CD4-positive, alpha-beta T cell treated with Interleukin-4 for 1 hour (primary cell): ENCODE measurements around the gene ZC3HAV1.
A peak's percentile ranks its signal among the peaks of the same experiment; 100 is the strongest.
"Not testable (repeated sequence)": the region's sequence is repeated elsewhere in the genome, so short reads cannot be mapped to it uniquely, and the experiment has no call there.

Experiments used
- DNase-seq, 2 donors: peaks; one replicate each; pipeline ENCODE4 v3.0.0-alpha.2; 2020 to 2022

ZC3HAV1 gene

DNA sequence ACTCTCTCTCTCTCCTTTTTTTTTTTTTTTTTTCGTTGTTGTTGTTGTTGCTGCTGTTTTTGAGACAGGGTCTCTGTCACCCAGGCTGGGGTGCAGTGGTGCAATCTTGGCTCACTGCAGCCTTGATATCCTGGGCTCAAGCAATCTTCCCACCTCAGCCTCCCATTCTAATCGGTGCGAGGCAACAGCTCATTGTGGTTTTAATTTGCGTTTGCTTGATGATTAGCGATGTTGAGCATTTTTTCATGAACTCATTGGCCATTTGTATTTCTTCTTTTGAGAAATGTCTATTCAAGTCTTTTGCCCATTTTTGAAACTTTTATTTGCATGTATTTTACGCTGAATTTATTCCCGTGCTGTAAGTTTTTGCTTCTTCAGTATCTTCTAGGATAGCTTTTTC is 60.4 kb downstream of the ZC3HAV1 start:
- DNase-seq, result no peak

DNA sequence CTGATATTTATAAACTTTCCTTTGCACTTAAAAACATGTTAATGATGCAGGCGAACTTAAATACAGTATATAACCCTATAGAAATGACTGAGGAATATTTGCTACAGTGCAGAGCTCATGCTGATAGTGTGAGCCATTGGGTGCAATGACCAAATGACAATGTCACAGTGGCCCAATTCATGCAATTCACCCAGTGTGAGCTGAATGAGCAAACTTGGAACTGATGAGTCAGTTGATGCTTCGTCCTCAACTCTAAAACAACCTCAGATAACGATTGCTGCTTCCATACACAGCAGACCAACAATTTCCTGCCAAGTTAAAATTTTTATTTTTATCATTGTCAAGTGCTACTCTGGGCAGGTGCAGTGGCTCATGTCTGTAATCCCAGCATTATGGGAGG is 61.5 kb downstream of the ZC3HAV1 start:
- DNase-seq, result no peak

DNA sequence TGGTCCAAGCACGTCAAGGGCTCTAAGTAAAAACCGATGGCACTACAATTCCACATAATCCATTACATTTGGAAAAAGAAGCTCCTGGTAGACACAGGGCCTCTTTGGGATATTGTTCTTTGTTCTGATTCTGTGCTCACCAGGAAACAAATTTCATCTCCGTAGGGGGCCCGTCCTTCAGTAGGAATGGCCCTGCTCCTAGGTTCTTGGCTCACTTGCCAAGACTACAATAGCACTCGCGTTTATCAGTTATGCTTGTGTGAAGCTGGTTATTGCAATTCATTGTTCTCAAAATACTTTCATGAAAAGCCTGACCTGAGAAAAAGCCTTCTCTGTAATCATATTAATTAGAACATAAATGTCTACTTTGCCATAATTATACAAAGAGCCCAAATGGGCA is 63.4 kb downstream of the ZC3HAV1 start:
- DNase-seq, result no peak

DNA sequence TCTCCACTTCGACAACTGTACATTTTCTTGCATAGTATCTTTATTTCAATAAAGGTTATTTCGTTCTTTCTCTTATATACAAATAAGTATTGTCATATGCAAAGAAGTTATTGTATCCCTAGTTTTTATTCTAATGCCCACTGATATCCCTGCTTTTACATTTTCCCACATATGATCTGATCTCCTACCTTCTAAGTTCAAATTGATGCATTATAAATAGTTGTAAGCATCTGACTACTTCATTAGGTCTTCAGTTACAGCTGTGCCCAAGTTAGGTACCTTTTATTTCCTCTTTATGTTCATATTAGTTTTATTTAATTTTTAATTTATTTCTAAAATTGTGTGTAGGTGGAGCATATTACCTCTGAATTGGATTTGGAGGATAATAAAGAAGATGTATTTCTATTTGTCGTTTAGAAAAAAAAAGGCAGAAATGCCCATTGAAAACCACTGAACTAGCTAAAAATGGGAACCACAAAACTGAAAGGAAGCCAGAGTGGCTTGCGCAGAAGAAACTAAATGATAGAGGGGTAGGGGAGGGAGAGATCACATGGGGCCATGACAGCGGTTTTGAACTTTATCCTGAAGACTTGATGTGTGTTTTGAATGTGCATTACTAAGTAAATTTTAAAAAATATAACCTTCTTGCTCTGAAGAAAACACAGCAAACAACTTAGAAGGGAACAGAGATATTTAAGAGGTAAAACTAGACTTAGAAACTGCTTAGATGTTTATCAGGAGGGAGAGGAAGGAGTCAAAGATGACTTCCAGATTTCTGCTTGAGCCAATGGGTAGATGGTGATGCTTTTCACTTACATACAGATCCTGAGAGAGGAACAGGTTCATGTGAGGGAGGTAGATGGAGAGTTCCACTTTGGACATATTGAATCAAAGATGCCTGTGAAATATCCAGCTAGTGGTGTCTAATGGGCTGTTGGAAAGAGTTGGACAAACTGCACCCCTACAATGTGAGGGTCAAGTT is 64.4 kb downstream of the ZC3HAV1 start:
- peak in 1 of 2 donors; percentile 43 for DNase-seq

DNA sequence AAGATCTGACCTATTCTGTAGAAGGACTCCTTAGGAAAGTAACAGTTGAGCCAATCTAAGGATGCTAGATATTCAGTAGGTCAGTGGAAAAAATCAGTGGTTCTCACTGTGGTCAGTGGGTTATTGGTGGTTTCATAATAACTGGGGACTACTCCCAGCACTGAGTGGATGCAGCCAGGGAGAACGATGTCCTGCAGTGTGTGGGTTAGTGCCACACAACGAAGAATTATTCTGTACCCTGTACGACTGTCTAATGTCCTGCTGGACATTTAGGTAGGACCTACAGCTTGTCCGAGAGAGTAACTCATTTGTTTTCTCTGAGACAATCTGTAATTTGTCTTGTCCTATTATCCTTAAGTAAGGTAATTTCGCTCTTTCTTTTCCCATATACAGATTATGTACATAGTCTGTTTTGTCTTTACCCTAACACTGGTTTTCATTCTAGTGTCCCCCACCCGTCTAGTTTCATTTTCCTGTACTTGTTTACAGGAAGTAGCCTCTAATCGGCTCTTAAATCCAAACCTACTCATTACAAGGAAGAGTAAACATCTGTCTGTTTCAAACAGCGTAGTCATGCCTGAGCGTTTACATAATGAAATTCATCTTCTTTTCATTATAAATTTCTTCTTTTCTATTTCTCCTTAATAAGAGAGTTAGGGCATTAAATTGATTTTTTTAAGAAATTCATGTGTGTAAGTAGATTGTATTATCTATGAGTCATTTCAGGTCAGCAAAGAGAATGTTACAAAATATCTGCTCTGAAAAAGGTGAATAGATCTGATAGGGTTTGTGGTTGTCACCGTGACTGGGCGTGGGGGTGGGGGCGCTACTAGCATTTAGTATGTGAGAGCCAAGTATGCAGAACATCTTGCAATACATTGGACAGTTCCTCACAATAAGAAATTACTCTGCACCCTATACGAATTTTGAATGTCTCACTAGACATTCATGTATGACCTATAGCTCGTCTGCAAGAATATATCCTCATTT is 65.4 kb downstream of the ZC3HAV1 start:
- DNase-seq, result peak; percentile 63 to 72

DNA sequence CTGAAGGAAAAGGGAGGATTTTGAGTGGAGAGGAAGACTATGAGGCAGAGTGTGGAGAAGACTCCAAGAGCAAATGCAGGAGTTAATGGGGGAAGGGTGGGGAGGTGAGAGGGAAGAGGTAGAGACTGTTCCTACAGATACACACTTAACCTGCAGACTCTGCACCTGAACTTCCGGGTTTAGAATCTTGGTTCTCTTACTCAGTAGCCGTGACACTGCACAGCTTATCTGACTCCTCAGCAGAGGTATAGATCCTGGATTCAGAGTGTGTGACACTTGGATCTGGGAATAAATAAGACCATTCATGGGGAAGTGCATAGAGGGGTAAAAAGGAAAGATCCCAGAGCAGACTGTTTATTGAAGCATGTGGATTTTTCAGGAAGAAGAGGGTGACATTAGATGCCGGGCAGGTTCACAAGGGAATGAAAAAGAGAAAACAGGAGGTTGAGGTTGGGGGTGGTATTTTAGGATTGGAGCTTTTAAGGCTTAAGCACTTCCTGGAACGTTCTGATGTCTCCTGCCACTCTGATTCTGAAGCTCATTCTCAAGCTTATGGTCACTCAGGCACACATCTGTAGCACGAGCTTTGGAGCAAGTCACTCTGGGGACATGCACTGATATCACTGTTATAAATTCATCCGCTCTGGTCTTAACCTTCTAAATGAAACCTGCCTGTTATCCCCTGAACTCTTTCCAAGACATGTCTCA is 68.0 kb downstream of the ZC3HAV1 start:
- no peak for DNase-seq

DNA sequence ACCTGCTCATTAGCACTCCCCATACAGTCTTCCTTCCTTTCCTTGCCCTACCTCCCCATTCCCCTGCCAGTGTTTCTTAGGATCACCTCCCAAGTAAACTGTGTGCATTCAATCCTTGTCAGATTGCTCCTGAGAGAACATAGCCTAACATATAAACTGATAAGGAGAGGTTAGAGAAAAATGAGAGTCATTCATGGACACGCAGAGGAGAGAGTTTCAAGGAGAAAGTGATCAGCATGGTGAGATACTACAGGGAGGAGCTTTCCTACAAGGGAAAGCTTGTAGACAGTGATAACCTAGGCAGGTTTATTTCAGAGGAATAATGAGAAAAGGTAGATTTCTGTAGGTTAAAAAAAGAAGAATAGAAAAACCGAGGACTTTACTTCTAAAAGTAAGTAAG is 70.8 kb downstream of the ZC3HAV1 start:
- no peak for DNase-seq

DNA sequence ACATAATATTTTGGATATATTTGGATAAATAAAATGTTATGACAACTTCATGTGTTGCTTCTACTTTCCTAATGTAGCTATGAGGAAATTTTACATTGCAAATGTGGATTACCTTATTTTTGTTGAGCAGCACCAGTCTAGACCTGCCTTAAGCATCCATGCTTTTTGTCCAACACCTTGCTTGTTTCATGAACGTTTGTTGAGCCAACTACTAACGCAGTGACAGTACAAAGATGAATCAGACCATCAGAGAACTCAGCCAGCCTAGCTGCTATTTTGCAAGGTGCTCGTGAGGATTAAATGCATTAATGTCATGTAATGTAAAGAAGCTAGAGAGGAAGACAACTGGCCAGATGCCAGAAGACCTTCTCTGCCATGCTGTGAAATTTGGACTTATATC is 72.6 kb downstream of the ZC3HAV1 start:
- DNase-seq, result no peak

DNA sequence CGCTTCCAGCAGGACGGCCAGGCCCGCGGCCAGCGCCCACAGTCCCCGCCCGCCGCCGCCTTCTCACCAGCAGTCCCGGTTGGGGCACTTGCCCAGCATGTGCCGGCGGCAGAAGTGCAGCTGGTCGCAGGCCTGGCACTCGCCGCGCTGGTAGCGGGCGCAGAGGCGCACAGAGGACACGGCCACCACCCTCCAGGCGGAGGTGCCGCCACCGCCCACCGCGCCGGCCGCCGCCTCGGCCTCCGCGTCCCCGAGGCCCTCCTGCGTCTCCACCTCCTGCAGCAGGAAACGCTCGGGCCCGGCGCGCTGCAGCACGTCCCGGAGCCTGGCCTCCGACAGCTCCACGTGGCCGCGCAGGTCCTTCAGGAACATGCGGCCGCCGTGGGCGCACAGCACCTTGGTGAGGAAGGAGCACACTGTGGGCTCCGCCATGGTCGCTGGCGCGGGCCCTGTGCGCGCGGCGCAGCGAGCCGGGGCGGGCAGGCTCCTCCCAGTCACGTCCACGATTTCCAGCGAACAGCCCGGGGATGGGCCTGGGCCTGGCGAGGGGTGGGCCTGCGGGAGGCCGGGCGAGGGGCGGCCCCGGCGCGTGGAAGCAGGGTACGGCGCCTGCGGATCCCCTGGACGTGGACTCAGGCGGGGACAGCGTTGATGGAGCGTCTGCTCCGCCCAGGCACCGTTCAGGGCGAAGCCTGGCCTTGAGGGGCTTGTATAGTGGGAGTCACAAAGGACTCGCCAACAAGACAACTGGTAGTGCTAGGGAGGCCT is 73.8 kb downstream of the ZC3HAV1 start, which contains the start of gene ZC3HAV1L:
TSS of gene ZC3HAV1L (minus strand) at position 457 of the 768 bp plus-strand sequence. CDS start at position 432, 25 bp downstream.
- DNase-seq, result peak; percentile 22 to 42

DNA sequence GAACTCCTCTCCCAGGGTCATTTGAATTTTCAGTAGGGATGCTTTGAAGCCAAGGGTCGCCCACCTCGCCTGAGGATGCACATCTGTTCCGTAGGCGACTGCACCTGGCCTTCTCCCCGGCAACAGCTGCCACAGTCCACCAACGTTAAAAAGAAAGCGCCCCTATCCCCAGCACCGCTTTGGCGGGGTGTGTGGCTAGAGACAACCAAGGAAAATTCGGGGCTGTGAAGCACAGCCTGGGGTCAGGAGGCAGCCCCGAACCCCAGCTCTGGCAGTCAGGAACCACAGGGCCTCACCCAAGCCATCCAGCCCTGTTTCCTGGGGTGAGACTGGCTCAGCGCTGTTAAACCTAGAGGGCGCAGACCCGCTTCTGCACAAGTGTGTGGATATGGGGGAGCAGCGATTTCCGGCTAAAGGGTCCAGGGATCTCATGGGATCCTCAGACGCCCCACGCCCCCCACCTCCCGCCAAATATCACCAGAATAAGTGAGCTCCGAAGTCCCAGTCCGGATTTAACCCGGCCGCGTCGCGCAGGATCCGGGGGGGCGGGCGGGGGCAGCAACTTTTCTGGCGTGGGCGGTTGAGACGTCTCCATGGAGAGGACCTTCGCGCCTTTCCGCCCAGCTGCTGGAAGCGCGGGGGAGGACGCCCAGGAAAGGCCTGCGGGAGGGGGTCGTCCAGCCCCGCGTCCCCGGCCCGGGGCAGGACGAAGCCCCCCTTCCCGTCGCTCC is 74.5 kb downstream of the ZC3HAV1 start:
- DNase-seq, result no peak

DNA sequence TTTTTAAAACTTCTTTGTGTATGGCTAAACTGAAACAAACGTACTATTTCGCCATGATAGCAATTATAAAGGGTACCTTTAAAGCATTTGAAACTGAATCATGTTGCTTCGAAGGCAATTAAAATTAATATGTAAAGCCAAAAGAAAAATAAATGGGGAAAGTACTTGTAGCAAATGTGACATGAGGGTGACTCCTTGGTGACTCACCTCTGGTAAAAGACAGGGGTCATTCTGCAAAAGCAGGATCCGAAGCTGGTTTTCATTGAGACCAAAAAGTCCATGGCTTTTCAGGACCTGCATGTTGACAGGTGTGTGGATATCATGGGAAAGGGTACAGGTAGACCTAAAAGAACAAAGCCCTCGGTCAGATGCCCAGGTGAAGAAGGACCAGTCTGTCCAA is 75.2 kb downstream of the ZC3HAV1 start:
- DNase-seq, result no peak

DNA sequence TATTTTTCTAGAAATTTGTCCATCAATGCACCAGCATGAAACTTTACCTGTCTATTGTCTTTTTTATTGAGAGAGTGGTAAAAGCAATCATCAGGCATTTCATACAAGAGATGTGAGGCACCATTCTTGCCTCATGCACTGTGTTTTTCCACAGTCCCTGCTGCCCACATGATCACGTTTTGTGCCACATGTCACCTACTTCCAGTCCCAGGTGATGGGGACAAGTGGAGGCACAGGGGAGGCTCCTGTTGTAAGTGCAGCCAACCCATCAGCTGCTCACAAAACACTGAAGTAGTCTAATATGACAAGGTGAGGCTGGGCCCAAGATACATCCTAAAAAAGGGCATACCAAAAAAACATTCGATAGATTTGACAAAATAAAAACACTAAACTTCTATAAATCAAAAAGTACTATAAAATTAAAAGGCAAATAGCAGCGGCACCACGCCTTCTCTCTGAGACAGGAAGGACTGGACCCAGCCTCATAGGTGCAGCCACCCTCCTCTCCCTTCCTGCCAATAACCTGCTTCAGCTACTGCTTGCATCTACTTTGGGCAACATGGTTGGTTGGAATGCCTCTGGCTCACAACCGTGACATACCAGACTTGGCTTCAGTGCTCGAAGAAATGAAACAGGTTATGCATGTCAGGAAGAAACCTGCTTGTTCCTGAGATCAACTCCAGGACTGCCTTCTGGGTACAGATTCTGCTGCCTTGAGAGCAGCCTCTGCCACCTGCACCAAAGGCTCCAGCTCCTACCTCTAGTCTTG is 76.0 kb downstream of the ZC3HAV1 start:
- no peak for DNase-seq

DNA sequence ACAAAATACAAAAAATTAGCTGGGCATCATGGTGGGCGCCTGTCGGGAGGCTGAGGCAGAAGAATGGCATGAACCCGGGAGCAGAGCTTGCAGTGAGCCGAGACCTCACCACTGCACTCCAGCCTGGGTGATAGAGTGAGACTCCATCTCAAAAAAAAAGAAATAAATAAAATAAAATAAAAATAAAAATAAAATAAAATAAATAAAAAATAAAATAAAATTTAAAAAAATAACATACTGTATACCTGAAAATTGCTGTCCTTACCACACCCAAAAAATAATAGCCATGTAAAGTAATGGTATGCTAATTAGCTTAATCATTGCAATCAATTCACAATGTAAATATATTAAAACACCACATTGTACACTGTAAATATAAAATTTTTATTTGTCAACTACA is 77.0 kb downstream of the ZC3HAV1 start:
- no peak for DNase-seq

DNA sequence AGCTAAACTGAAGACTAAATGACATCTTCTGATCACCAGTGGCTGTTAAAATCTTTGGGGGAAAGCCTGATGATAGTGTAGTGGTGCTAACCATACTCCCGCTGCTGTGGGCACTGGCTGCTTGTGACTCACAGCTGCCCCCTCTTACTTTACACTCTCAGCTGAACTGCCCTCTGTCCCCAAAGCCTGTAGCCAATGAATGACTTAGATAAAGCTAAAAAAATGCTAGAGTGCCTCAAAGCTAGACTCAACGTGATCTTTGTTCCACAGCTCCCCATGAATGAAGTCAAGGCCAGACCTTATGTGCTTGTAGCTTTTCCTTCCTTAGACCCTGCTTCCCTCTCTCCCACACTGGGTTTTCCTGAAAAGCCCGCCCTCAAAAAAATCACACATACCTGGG is 80.2 kb downstream of the ZC3HAV1 start:
- DNase-seq, result no peak

DNA sequence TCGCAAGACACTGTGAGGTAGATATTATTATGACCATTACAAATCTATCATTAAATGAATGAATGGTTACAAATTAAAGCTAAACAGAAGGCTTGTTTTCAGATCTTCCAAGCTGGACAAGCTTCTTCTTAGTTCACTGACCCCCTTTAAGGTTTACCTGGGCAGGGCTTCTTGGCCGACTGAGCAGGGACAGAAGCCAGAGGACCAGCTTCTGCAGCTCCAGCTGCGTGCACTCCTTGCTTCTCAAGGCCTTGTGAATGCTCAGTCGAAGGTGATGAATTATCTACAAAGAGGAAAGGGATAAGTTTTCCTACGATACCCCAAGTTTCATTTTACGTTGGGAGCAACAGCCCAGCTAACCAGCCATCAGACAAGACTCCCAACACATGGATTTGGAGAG is 83.0 kb downstream of the ZC3HAV1 start:
- no peak for DNase-seq

DNA sequence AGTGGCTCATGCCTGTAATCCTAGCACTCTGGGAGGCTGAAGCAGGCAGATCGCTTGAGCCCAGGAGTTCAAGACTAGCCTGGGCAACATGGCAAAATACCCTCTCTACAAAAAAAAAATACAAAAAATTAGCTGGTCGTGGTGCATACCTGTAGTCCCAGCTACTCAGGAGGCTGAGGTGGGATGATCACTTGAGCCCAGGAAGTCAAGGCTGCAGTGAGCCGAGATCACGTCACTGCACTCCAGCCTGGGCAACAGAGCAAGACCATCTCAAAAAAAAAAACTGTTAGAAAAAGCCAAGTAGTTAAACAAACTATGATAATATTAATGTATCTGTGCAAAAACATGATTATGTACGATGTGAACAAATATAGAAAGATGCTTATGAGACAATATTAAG is 83.7 kb downstream of the ZC3HAV1 start:
- not testable (repeated sequence) for DNase-seq

DNA sequence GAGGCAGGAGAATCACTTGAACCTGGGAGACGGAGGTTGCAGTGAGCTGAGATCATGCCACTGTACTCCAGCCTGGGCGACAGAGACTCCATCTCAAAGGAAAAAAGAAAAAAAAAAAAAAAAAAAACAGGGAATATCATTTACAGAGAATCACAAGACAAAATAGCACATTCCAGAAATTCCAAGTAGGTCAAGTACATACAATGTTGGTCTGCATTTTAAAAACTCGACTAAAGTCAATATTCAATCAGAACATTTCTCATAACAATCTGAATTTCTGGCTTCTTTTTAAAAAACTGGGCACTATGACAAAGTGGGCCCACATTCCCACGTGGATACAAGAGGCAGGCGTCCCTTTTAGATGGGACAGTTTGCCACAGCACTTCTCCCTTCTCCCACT is 86.4 kb downstream of the ZC3HAV1 start:
- no peak for DNase-seq

DNA sequence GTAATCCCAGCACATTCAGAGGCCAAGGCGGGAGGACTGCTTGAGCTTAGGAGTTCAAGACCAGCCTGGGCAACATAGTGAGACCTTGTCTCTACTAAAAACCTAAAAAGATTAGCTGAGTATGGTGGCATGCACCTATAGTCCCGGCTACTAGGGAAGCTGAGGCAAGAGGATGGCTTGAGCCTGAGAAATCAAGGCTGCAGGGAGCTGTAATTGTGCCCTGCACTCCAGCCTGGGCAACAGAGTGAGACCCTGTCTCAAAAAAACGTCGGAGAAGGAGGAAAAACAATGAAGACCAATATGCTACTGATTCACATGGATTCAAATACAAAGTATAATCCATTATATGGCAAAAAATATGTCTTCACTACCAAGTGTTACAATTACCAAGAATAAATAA is 87.2 kb downstream of the ZC3HAV1 start:
- no peak for DNase-seq

DNA sequence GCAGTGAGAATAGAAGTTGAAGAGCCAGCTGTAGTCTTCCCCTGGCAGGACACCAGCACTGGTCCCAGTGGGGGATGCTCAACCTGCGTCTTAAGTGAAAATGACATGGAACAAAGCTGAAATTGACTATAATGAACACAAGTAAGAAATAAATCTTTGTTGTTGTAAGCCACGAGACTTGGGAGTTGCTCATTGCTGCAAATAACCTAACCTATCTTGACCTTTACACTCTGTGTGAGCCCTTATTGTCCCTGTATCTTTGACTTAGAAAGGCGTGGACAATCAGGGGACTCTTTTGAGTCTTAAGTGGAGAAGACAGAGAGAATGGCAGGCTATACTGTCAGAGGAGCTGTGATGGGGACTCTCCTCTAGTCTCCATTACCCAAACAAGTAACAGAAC is 90.6 kb downstream of the ZC3HAV1 start:
- DNase-seq, result no peak

DNA sequence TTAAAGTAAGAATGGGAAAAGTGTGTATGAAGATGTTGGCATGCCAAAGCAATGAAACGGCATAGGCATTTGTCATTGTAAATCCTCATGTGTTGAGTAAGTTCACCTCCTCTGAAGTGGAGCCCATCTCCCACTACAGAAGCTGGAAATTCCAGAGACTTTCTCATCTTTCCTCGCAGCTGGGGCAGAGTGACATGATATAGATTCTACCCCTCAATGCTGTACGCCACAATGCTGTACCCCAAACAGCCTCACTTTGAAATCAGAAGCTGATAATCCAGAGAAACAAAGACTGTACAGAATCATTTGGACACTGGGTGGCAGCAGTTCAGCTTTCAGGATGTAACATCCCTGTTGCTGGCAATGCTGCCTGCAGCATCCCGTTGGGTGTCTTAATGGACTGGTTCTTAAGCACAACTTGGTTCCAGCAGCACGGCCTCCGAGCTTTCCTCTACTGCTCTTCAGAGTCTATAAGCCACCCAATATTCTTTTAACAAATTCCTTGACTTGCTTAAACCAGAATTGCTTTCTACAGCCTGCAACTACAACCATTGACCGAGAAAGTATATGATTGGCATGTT is 92.5 kb downstream of the ZC3HAV1 start:
- peak; percentile 67 to 77 for DNase-seq
